CD4-positive, alpha-beta T cell treated with Interferon gamma for 1 hour (primary cell): ENCODE measurements around the gene ICOSLG.
"Not testable (repeated sequence)": the region's sequence is repeated elsewhere in the genome, so short reads cannot be mapped to it uniquely, and the experiment has no call there.

Experiments used
- DNase-seq: peaks from one replicate; pipeline ENCODE4 v3.0.0-alpha.2; 2020

Gene ICOSLG

GRCh38 chr21:44240842-44241241 lies at the start of gene ICOSLG:
ICOSLG (minus strand) TSS chr21:44240943; CDS start chr21:44240817, 126 bp downstream.
- DNase-seq = not testable (repeated sequence)

GRCh38 chr21:44289381-44290010 lies 48.8 kb upstream of the ICOSLG start:
- no peak for DNase-seq

- DNase-seq = no peak
These were observed 47.7 kb upstream of the ICOSLG start for GRCh38 chr21:44288251-44289110.

- no peak for DNase-seq
These were observed 46.2 kb upstream of the ICOSLG start for GRCh38 chr21:44286716-44287632.

- DNase-seq = no peak
These were observed 45.5 kb upstream of the ICOSLG start for GRCh38 chr21:44286086-44286715.

GRCh38 chr21:44285138-44285992 lies 44.6 kb upstream of the ICOSLG start, which contains the start of gene AIRE:
AIRE (plus strand) TSS chr21:44285876; CDS start chr21:44286007, 131 bp downstream.
- no peak for DNase-seq

- no peak for DNase-seq
These were observed 43.2 kb upstream of the ICOSLG start for GRCh38 chr21:44283948-44284347.

GRCh38 chr21:44283211-44283785 lies 42.6 kb upstream of the ICOSLG start:
- not testable (repeated sequence) for DNase-seq

- no peak for DNase-seq
These were observed 41.6 kb upstream of the ICOSLG start for GRCh38 chr21:44282370-44282769.

GRCh38 chr21:44281801-44282200 lies 41.1 kb upstream of the ICOSLG start:
- no peak for DNase-seq

- DNase-seq = no peak
These were observed 38.9 kb upstream of the ICOSLG start for GRCh38 chr21:44279354-44280260.

GRCh38 chr21:44275041-44275440 lies 34.3 kb upstream of the ICOSLG start:
- no peak for DNase-seq

- DNase-seq = no peak
These were observed 32.3 kb upstream of the ICOSLG start for GRCh38 chr21:44273046-44273445.

- DNase-seq = no peak
These were observed 31.6 kb upstream of the ICOSLG start for GRCh38 chr21:44272284-44272858.

- no peak for DNase-seq
These were observed 31.0 kb upstream of the ICOSLG start for GRCh38 chr21:44271558-44272283.

GRCh38 chr21:44269090-44269489 lies 28.3 kb upstream of the ICOSLG start:
- DNase-seq = no peak

GRCh38 chr21:44267655-44268142 lies 27.0 kb upstream of the ICOSLG start:
- peak; percentile 20 for DNase-seq

- DNase-seq = no peak
These were observed 25.1 kb upstream of the ICOSLG start for GRCh38 chr21:44265734-44266270.
